Measurements from ENCODE around the gene TCF7L1. TPM values are rescaled to one million over a fixed set of nuclear protein-coding genes. Genes with fewer than 3 reads are reported as not detected.

Gene TCF7L1
- total and polyA plus RNA-seq, 9 of the 15 experiments (the other 6 are each of a cell fraction or from before 2014, with no cell fraction given), result 0.03 to 0.11 (median 0.07) TPM; not detected in 5

DNA sequence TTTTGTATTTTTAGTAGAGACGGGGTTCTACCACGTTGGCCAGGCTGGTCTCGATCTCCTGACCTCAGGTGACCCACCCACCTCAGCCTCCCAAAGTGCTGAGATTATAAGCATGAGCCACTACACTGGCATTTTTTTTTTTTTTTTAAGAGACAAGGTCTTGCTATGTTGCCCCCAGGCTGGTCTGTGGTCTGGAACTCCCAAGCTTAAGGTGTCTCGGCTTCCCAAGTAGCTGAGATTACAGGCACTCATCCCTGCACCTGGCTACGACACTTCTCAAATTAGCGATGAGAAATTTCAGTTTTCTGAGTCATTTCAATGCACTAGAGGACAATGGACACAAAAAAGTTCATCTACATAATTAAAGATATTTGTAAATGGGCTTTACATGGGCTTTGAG is 36.6 kb upstream of the TCF7L1 start:
- in situ Hi-C loops (cut with MboI), result no loop called here
- Histone ChIP-seq H3K79me2 (ENCODE audit: control insufficient read depth, insufficient read depth, low read length) (no peaks in the 10 kb centered on the region), H4K20me1 (replicated peaks; ENCODE audit: control insufficient read depth, insufficient read depth, low read length) (no peaks in the 10 kb centered on the region), H3K9ac (ENCODE audit: insufficient read depth in 1 of 2, low read depth in 2 of 2, low read length in 2 of 2) (no peak overlapping the region), H3K4me3 (no peak overlapping the region), H2AFZ (ENCODE audit: low read depth, low read length) (no peak overlapping the region), H3K4me1 (replicated peaks in 1 of 2; ENCODE audit: control insufficient read depth in 2 of 2, insufficient read depth in 2 of 2, low read length in 2 of 2) (no peaks in the 10 kb centered on the region), H3K9me3 (replicated peaks; ENCODE audit: control insufficient read depth, insufficient read depth, low read depth, low read length) (no peaks in the 10 kb centered on the region), H3K27me3 (ENCODE audit: control insufficient read depth in 2 of 2, insufficient read depth in 2 of 2, low read length in 2 of 2) (peaks cover 2 to 26% of the 10 kb centered on the region in 2 experiments; a peak in 4 of 5 replicates), H3K4me2 (ENCODE audit: insufficient read depth, low read length) (no peak overlapping the region), H3K36me3 (ENCODE audit: control insufficient read depth, insufficient read depth, low read length) (no peaks in the 10 kb centered on the region), H3K9me1 (ENCODE audit: control insufficient read depth, insufficient read depth, low read length) (no peaks in the 10 kb centered on the region), H3K27ac (ENCODE audit: extremely low read depth, low read depth, low read length) (no peak overlapping the region)
- CTCF ChIA-PET (ENCODE audit: low intra/inter-chr PET ratio), result no interaction called here
- FAIRE-seq (no peak), DNase-seq (ENCODE audit: extremely low read depth in 1 of 4, low spot score in 3 of 4) (no peak), ATAC-seq (no peak)
- 1% methylated on average over 6 of the region's 6 CpGs for WGBS (ENCODE audit: insufficient coverage, low coverage, missing lambda C conversion rate)
- no TSS peak for BruUV-seq (replicated peaks)
- POLR2A ChIA-PET, result no interaction called here
- intact Hi-C loops (cut with micrococcal nuclease), result no loop called here
- TF ChIP-seq POLR2H (tag; IDR thresholded peaks at IDR 0.05; ENCODE audit: low read depth) (no peak), FOXJ2 (tag; IDR thresholded peaks at IDR 0.05) (no peak), ZNF121 (CRISPR knock-in tag; conservative IDR thresholded peaks at IDR 0.05) (no peak), BMI1 (IDR thresholded peaks at IDR 0.05; ENCODE audit: low read length) (no peak), ZKSCAN8 (CRISPR knock-in tag; IDR thresholded peaks at IDR 0.05) (no peak), ZNF445 (CRISPR knock-in tag; IDR thresholded peaks at IDR 0.05; ENCODE audit: low read depth) (no peak), ZBTB1 (CRISPR knock-in tag; IDR thresholded peaks at IDR 0.05; ENCODE audit: borderline replicate concordance, low read depth) (no peak), ATF1 (CRISPR knock-in tag; IDR thresholded peaks at IDR 0.05) (no peak), ATF1 (tag; IDR thresholded peaks at IDR 0.05) (no peak), NFXL1 (CRISPR knock-in tag; IDR thresholded peaks at IDR 0.05) (no peak), PHTF2 (CRISPR knock-in tag; IDR thresholded peaks at IDR 0.05) (no peak), MAZ (CRISPR knock-in tag; conservative IDR thresholded peaks at IDR 0.05 in 1 of 2, IDR thresholded peaks at IDR 0.05 in 1 of 2) (no peak)
- TF ChIP-seq, protein P1, sequence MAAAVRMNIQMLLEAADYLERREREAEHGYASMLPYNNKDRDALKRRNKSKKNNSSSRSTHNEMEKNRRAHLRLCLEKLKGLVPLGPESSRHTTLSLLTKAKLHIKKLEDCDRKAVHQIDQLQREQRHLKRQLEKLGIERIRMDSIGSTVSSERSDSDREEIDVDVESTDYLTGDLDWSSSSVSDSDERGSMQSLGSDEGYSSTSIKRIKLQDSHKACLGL (CRISPR knock-in tag; IDR thresholded peaks at IDR 0.05; ENCODE audit: borderline replicate concordance, poor library complexity, severe bottlenecking), result no peak
- TF ChIP-seq, protein P2, sequence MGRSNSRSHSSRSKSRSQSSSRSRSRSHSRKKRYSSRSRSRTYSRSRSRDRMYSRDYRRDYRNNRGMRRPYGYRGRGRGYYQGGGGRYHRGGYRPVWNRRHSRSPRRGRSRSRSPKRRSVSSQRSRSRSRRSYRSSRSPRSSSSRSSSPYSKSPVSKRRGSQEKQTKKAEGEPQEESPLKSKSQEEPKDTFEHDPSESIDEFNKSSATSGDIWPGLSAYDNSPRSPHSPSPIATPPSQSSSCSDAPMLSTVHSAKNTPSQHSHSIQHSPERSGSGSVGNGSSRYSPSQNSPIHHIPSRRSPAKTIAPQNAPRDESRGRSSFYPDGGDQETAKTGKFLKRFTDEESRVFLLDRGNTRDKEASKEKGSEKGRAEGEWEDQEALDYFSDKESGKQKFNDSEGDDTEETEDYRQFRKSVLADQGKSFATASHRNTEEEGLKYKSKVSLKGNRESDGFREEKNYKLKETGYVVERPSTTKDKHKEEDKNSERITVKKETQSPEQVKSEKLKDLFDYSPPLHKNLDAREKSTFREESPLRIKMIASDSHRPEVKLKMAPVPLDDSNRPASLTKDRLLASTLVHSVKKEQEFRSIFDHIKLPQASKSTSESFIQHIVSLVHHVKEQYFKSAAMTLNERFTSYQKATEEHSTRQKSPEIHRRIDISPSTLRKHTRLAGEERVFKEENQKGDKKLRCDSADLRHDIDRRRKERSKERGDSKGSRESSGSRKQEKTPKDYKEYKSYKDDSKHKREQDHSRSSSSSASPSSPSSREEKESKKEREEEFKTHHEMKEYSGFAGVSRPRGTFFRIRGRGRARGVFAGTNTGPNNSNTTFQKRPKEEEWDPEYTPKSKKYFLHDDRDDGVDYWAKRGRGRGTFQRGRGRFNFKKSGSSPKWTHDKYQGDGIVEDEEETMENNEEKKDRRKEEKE (IDR thresholded peaks at IDR 0.05; ENCODE audit: borderline replicate concordance in 1 of 2, control insufficient read depth in 1 of 2, low read depth in 2 of 2, low read length in 1 of 2), result no peak
- TF ChIP-seq, protein P3, sequence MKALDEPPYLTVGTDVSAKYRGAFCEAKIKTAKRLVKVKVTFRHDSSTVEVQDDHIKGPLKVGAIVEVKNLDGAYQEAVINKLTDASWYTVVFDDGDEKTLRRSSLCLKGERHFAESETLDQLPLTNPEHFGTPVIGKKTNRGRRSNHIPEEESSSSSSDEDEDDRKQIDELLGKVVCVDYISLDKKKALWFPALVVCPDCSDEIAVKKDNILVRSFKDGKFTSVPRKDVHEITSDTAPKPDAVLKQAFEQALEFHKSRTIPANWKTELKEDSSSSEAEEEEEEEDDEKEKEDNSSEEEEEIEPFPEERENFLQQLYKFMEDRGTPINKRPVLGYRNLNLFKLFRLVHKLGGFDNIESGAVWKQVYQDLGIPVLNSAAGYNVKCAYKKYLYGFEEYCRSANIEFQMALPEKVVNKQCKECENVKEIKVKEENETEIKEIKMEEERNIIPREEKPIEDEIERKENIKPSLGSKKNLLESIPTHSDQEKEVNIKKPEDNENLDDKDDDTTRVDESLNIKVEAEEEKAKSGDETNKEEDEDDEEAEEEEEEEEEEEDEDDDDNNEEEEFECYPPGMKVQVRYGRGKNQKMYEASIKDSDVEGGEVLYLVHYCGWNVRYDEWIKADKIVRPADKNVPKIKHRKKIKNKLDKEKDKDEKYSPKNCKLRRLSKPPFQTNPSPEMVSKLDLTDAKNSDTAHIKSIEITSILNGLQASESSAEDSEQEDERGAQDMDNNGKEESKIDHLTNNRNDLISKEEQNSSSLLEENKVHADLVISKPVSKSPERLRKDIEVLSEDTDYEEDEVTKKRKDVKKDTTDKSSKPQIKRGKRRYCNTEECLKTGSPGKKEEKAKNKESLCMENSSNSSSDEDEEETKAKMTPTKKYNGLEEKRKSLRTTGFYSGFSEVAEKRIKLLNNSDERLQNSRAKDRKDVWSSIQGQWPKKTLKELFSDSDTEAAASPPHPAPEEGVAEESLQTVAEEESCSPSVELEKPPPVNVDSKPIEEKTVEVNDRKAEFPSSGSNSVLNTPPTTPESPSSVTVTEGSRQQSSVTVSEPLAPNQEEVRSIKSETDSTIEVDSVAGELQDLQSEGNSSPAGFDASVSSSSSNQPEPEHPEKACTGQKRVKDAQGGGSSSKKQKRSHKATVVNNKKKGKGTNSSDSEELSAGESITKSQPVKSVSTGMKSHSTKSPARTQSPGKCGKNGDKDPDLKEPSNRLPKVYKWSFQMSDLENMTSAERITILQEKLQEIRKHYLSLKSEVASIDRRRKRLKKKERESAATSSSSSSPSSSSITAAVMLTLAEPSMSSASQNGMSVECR (CRISPR knock-in tag; IDR thresholded peaks at IDR 0.05), result no peak

All from K562 (cell line).